AG10803 (cell line): ENCODE results near the gene PLEKHA1.

Source experiments
- DNase-seq: peaks from one replicate; pipeline ENCODE4 v3.0.0; 2010; ENCODE audit warnings: low read depth
- H3K4me3 ChIP-seq: 2 replicates; pipeline ENCODE4 v1.5.1; 2011; ENCODE audit warnings: mild to moderate bottlenecking, low read length, control low read depth
- CTCF ChIP-seq: conservative IDR thresholded peaks from 2 replicates; pipeline ENCODE4 v1.5.1; 2011; ENCODE audit warnings: mild to moderate bottlenecking, low read length, control low read depth, inconsistent platforms

The PLEKHA1 gene

GRCh38 chr10:122374237-122374858 lies at the start of gene PLEKHA1:
Gene PLEKHA1, plus strand, starts transcription at chr10:122374708. Its CDS starts 18,493 bp downstream, at chr10:122393201.
- peak within 1 kb of the TSS; percentile 89 for H3K4me3 ChIP-seq

GRCh38 chr10:122325235-122325634 lies 49.3 kb upstream of the PLEKHA1 start:
- no peak overlapping the region for H3K4me3 ChIP-seq
- DNase-seq = no peak
- no peak for TF ChIP-seq CTCF

More at GRCh38 chr10:122374237-122374858, at the start of gene PLEKHA1:
- no peak for TF ChIP-seq CTCF
- DNase-seq = peak; percentile 94

- TF ChIP-seq CTCF = no peak
- no peak overlapping the region for H3K4me3 ChIP-seq
These were observed 48.1 kb upstream of the PLEKHA1 start for GRCh38 chr10:122326385-122326784.

GRCh38 chr10:122326806-122327205 lies 47.7 kb upstream of the PLEKHA1 start:
- no peak for DNase-seq
- no peak for TF ChIP-seq CTCF
- H3K4me3 ChIP-seq = no peak overlapping the region

More at GRCh38 chr10:122326385-122326784, 48.1 kb upstream of the PLEKHA1 start:
- no peak for DNase-seq

- no peak for DNase-seq
- H3K4me3 ChIP-seq = no peak overlapping the region
- TF ChIP-seq CTCF = no peak
These were observed 47.0 kb upstream of the PLEKHA1 start for GRCh38 chr10:122327237-122328206.

GRCh38 chr10:122328676-122329075 lies 45.8 kb upstream of the PLEKHA1 start:
- TF ChIP-seq CTCF = no peak
- H3K4me3 ChIP-seq = no peak overlapping the region
- no peak for DNase-seq

GRCh38 chr10:122329416-122329815 lies 45.1 kb upstream of the PLEKHA1 start:
- DNase-seq = no peak
- H3K4me3 ChIP-seq = no peak overlapping the region
- no peak for TF ChIP-seq CTCF
